ENCODE data around the gene WWOX.

DNA sequence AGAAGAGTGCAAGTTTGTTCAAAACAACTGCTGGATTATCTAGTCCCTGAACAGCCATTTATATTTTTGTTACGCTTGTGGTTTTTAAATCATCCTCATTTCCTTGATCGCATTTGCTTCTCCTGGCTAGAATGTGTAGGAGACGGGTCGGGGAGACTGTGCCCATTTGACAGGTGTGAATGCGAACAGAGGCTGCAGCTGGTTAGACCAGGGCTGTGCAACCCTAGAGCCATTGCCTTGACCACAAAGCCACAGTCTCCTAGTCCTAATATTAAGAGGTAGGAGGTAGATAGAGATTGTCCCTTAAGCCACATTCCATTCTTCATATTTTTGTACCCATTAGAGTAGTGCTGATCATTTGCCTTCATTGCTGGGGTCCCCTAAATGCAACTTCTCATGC lies 639.1 kb downstream of the WWOX start:
- no peak for TF ChIP-seq TAF1 (IDR thresholded peaks at IDR 0.05; ENCODE audit: low read depth)
- TF ChIP-seq, protein P1, sequence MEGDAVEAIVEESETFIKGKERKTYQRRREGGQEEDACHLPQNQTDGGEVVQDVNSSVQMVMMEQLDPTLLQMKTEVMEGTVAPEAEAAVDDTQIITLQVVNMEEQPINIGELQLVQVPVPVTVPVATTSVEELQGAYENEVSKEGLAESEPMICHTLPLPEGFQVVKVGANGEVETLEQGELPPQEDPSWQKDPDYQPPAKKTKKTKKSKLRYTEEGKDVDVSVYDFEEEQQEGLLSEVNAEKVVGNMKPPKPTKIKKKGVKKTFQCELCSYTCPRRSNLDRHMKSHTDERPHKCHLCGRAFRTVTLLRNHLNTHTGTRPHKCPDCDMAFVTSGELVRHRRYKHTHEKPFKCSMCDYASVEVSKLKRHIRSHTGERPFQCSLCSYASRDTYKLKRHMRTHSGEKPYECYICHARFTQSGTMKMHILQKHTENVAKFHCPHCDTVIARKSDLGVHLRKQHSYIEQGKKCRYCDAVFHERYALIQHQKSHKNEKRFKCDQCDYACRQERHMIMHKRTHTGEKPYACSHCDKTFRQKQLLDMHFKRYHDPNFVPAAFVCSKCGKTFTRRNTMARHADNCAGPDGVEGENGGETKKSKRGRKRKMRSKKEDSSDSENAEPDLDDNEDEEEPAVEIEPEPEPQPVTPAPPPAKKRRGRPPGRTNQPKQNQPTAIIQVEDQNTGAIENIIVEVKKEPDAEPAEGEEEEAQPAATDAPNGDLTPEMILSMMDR (IDR thresholded peaks at IDR 0.05; ENCODE audit: poor library complexity, severe bottlenecking) = no peak
- no peak for TF ChIP-seq POLR2AphosphoS5 (IDR thresholded peaks at IDR 0.05)
- TF ChIP-seq SMC3 (conservative IDR thresholded peaks at IDR 0.05; ENCODE audit: poor library complexity) = no peak

Data from neural cell (in vitro differentiated cells).